Body of pancreas (tissue), 4 donors: ENCODE measurements around the gene PPP6R1.

Experiments
- CTCF ChIP-seq, 7 experiments: fragments of 450-650 bp in 4 of 7; fragments of 200-600 bp in 3 of 7; sonication (generic) in 3 of 7; IDR thresholded peaks; one replicate each; pipeline ENCODE4 v1.5.1; 2016 to 2019; ENCODE audit warnings: antibody characterized with exemption in 7 of 7
- POLR2A ChIP-seq, 3 donors: fragments of 450-650 bp; IDR thresholded peaks; one replicate each; pipeline ENCODE4 v1.6.1; 2016; ENCODE audit warnings: antibody characterized with exemption in 3 of 3, mild to moderate bottlenecking in 2 of 3

GRCh38 chr19:55197528-55197927 is 61.3 kb downstream of the PPP6R1 start:
- TF ChIP-seq CTCF (IDR thresholded peaks at IDR 0.05) (no peak), POLR2A (IDR thresholded peaks at IDR 0.05) (no peak)
